ENCODE data around the gene CYBC1. TPM values are rescaled to one million over a fixed set of nuclear protein-coding genes. Genes with fewer than 3 reads are reported as not detected.

Gene CYBC1
- total and polyA plus RNA-seq, 10 donors = 105 to 333 (median 284) TPM

DNA sequence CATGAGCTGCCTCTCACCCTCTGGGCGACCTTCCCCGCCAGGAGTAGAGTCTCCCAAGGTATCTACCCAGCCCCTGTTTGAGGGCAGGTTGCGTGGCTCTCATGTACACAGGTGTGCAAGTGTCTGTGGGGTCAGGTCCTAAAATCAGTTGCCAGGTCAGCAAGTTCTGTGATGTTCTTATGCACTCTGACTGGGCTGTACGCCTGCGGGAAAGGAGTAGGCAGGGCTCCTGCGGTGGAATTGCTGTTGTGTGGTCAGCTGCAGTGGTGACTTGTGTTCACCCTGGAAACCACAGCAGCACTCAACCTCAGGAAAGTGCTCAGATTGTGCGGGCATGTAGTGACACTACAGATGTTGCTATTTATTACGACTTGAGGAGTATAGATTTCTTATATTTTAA lies 27.4 kb upstream of the CYBC1 start:
- H3K4me3 ChIP-seq = no peak overlapping the region
- H3K4me1 ChIP-seq = peaks cover 0 to 21% (median 0%) of the 10 kb centered on the region in 6 donors
- intact Hi-C loops (cut with DNase I; ENCODE audit: low total_unique reads) = no loop called here
- no peak overlapping the region for H3K27ac ChIP-seq
- 76 to 86% (median 83%) methylated on average over 8 of the region's 8 CpGs for WGBS, 5 donors
- H3K9me3 ChIP-seq = no peaks in the 10 kb centered on the region
- peaks cover 0 to 100% (median 93%) of the 10 kb centered on the region in 6 donors for H3K36me3 ChIP-seq
- no peak for DNase-seq
- H3K27me3 ChIP-seq (replicated peaks in 1 of 7) = no peaks in the 10 kb centered on the region
- TF ChIP-seq POLR2A (IDR thresholded peaks at IDR 0.05) (no peak), POLR2AphosphoS5 (IDR thresholded peaks at IDR 0.05) (no peak)
- TF ChIP-seq, protein P1, sequence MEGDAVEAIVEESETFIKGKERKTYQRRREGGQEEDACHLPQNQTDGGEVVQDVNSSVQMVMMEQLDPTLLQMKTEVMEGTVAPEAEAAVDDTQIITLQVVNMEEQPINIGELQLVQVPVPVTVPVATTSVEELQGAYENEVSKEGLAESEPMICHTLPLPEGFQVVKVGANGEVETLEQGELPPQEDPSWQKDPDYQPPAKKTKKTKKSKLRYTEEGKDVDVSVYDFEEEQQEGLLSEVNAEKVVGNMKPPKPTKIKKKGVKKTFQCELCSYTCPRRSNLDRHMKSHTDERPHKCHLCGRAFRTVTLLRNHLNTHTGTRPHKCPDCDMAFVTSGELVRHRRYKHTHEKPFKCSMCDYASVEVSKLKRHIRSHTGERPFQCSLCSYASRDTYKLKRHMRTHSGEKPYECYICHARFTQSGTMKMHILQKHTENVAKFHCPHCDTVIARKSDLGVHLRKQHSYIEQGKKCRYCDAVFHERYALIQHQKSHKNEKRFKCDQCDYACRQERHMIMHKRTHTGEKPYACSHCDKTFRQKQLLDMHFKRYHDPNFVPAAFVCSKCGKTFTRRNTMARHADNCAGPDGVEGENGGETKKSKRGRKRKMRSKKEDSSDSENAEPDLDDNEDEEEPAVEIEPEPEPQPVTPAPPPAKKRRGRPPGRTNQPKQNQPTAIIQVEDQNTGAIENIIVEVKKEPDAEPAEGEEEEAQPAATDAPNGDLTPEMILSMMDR (IDR thresholded peaks at IDR 0.05 in 8 of 11, conservative IDR thresholded peaks at IDR 0.05 in 3 of 11) = no peak

DNA sequence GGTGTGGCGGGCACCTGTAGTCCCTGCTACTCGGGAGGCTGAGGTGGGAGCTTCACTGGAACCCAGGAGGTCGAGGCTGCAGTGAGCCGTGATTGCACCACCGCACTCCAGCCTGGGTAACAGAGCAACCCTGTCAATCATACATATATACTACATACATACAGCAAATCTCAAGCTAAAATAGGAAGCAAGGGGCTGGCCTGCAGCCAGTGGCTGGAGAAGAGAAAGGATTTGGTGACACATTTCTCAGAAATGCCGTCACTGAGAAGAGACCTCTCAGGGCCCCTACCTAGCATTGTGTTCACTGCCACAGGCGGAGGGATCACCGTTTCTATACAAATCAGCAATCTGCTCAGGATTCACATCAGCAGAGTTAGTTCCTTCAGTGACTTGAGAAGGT lies 24.9 kb upstream of the CYBC1 start:
- Histone ChIP-seq H3K27me3 (replicated peaks in 1 of 7) (no peaks in the 10 kb centered on the region), H3K4me1 (peaks cover 0 to 21% (median 0%) of the 10 kb centered on the region in 6 donors), H3K9me3 (no peaks in the 10 kb centered on the region), H3K36me3 (peaks cover 4 to 99% (median 88%) of the 10 kb centered on the region in 6 donors), H3K27ac (no peak overlapping the region), H3K4me3 (no peak overlapping the region)
- DNase-seq = no peak
- intact Hi-C loops (cut with DNase I; ENCODE audit: low total_unique reads) = no loop called here
- TF ChIP-seq POLR2AphosphoS5 (IDR thresholded peaks at IDR 0.05) = no peak
- TF ChIP-seq, protein P1 (IDR thresholded peaks at IDR 0.05 in 8 of 11, conservative IDR thresholded peaks at IDR 0.05 in 3 of 11) = no peak
- no peak for TF ChIP-seq POLR2A (IDR thresholded peaks at IDR 0.05)
- WGBS, 5 donors = 85 to 97% (median 90%) methylated on average over 8 of the region's 8 CpGs

DNA sequence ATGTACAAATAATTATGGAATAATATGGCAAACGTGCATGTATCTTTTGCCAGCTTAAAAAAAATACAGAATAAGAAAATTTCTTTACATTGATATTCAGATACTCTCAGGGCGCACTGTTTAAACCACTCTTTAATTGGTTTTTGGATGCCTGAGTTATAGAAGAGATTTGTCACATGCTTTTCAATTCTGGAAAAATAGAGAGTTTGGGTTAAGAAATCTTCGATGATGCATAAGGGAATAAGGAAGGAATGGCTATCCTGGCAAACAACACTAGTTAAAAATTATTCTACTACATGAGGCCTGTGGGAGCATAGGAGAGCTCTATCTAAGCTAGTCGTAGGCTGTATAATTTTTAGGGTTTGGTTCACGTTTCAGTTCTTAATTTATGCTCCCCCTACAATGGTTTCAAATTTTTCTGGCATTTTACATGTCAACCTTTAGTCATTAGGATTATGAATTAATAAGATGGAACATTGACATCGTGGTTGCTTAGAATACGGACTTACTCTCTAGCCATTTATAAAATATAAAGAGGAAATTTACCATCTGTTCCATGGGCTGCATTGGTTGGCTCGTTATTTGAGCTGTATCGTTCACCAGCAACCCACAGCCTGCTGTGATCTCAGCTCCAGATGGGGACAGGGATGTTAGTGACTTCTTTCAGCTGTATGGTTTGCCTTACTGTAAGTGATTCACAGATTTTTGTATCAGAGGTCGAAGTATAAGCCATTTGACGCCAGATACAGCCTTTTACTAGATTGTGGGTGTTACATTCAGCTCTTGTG lies 23.9 kb upstream of the CYBC1 start:
- 81 to 88% (median 85%) methylated on average over 11 of the region's 11 CpGs for WGBS, 5 donors
- Histone ChIP-seq H3K9me3 (no peaks in the 10 kb centered on the region), H3K4me3 (no peak overlapping the region), H3K36me3 (peaks cover 4 to 99% (median 88%) of the 10 kb centered on the region in 6 donors), H3K27ac (no peak overlapping the region), H3K4me1 (peaks cover 0 to 21% (median 0%) of the 10 kb centered on the region in 6 donors), H3K27me3 (replicated peaks in 1 of 7) (no peaks in the 10 kb centered on the region)
- intact Hi-C loops (cut with DNase I; ENCODE audit: low total_unique reads) = no loop called here
- no peak for DNase-seq
- TF ChIP-seq POLR2A (IDR thresholded peaks at IDR 0.05) (no peak), POLR2AphosphoS5 (IDR thresholded peaks at IDR 0.05) (no peak)
- TF ChIP-seq, protein P1 (IDR thresholded peaks at IDR 0.05 in 8 of 11, conservative IDR thresholded peaks at IDR 0.05 in 3 of 11) = no peak

DNA sequence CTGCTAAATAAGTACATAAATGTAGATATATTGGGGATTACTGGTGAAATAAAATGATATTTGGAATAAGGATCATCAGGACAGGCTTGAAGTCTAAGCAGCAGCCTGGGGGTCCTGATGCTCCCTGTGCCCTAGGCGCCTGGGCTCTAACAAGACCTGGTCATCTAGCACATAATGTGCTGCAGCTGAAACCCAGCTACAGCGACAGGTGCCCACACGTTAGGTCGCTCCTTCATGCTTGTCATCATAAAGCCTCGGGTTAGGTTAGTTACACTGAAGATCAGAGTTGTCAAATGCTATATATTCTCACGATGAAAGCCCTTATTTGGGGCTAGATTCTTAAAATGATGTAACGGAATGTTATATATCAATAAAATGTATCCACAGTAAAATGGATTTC lies 19.5 kb upstream of the CYBC1 start:
- Histone ChIP-seq H3K27me3 (replicated peaks in 1 of 7) (no peaks in the 10 kb centered on the region), H3K9me3 (no peaks in the 10 kb centered on the region), H3K4me3 (no peak overlapping the region), H3K4me1 (peaks cover 0 to 1% (median 0%) of the 10 kb centered on the region in 6 donors), H3K27ac (no peak overlapping the region), H3K36me3 (peaks cover 7 to 99% (median 86%) of the 10 kb centered on the region in 6 donors)
- no peak for TF ChIP-seq POLR2AphosphoS5 (IDR thresholded peaks at IDR 0.05)
- TF ChIP-seq, protein P1 (IDR thresholded peaks at IDR 0.05 in 8 of 11, conservative IDR thresholded peaks at IDR 0.05 in 3 of 11) = no peak
- TF ChIP-seq POLR2A (IDR thresholded peaks at IDR 0.05) = no peak
- intact Hi-C loops (cut with DNase I; ENCODE audit: low total_unique reads) = no loop called here
- 94 to 99% (median 98%) methylated on average over 7 of the region's 7 CpGs for WGBS, 5 donors
- no peak for DNase-seq

All from spleen (tissue), 11 donors.